Measurements from ENCODE around the gene ALDH1A2.

Gene ALDH1A2

GRCh38 chr15:58053315-58054153 is 12.0 kb downstream of the ALDH1A2 start:
- no peaks in the 10 kb centered on the region for H3K9me3 ChIP-seq
- H3K4me3 ChIP-seq = no peak overlapping the region
- TF ChIP-seq CTCF (IDR thresholded peaks at IDR 0.05) = no peak
- intact Hi-C loops (cut with DNase I; ENCODE audit: low total_unique reads) = no loop called here
- no peaks in the 10 kb centered on the region for H3K4me1 ChIP-seq
- no peaks in the 10 kb centered on the region for H3K36me3 ChIP-seq
- no peak for DNase-seq
- no peaks in the 10 kb centered on the region for H3K27me3 ChIP-seq
- no peak overlapping the region for H3K27ac ChIP-seq

GRCh38 chr15:58052334-58052733 is 13.2 kb downstream of the ALDH1A2 start:
- Histone ChIP-seq H3K36me3 (no peaks in the 10 kb centered on the region), H3K4me1 (no peaks in the 10 kb centered on the region), H3K4me3 (no peak overlapping the region), H3K27me3 (no peaks in the 10 kb centered on the region), H3K9me3 (no peaks in the 10 kb centered on the region), H3K27ac (no peak overlapping the region)
- DNase-seq = no peak
- intact Hi-C loops (cut with DNase I; ENCODE audit: low total_unique reads) = no loop called here
- TF ChIP-seq CTCF (IDR thresholded peaks at IDR 0.05) = no peak

- intact Hi-C loops (cut with DNase I; ENCODE audit: low total_unique reads) = no loop called here
- Histone ChIP-seq H3K9me3 (no peaks in the 10 kb centered on the region), H3K4me1 (no peaks in the 10 kb centered on the region), H3K36me3 (no peaks in the 10 kb centered on the region), H3K27ac (no peak overlapping the region), H3K27me3 (no peaks in the 10 kb centered on the region), H3K4me3 (no peak overlapping the region)
- no peak for DNase-seq
- TF ChIP-seq CTCF (IDR thresholded peaks at IDR 0.05) = no peak
Observed at GRCh38 chr15:58049520-58050227, 15.8 kb downstream of the ALDH1A2 start.

- Histone ChIP-seq H3K27ac (no peak overlapping the region), H3K27me3 (no peaks in the 10 kb centered on the region), H3K4me3 (no peak overlapping the region), H3K4me1 (no peaks in the 10 kb centered on the region), H3K36me3 (no peaks in the 10 kb centered on the region), H3K9me3 (no peaks in the 10 kb centered on the region)
- no peak for DNase-seq
- TF ChIP-seq CTCF (IDR thresholded peaks at IDR 0.05) = no peak
- intact Hi-C loops (cut with DNase I; ENCODE audit: low total_unique reads) = no loop called here
Observed at GRCh38 chr15:58048261-58048660, 17.2 kb downstream of the ALDH1A2 start.

GRCh38 chr15:58047149-58047548 is 18.4 kb downstream of the ALDH1A2 start:
- Histone ChIP-seq H3K27ac (no peak overlapping the region), H3K4me3 (no peak overlapping the region), H3K36me3 (no peaks in the 10 kb centered on the region), H3K27me3 (no peaks in the 10 kb centered on the region), H3K4me1 (no peaks in the 10 kb centered on the region), H3K9me3 (no peaks in the 10 kb centered on the region)
- no peak for DNase-seq
- no peak for TF ChIP-seq CTCF (IDR thresholded peaks at IDR 0.05)
- intact Hi-C loops (cut with DNase I; ENCODE audit: low total_unique reads) = no loop called here

Measured in tibial artery (tissue), 4 donors.